GM12891 (cell line): ENCODE data around the gene POU2F3.

ENCODE experiments used
- PAX5 ChIP-seq: IDR thresholded peaks from 2 replicates; pipeline ENCODE4 v1.6.1; 2011; ENCODE audit warnings: low read length, moderate library complexity, mild to moderate bottlenecking; ENCODE audit not compliant: insufficient read depth, severe bottlenecking
- POLR2A ChIP-seq: IDR thresholded peaks from 2 replicates; pipeline ENCODE4 v1.6.1; 2011; ENCODE audit warnings: low read depth, low read length, control low read depth
- POLR2AphosphoS5 ChIP-seq: IDR thresholded peaks from 2 replicates; pipeline ENCODE4 v1.6.1; 2011; ENCODE audit warnings: low read depth, low read length, control low read depth
- TAF1 ChIP-seq: IDR thresholded peaks from 2 replicates; pipeline ENCODE4 v1.6.1; 2011; ENCODE audit warnings: low read depth, low read length, control low read depth

GRCh38 chr11:120303004-120303637, 63.2 kb downstream of the POU2F3 start:
- TF ChIP-seq TAF1 (no peak), POLR2AphosphoS5 (no peak), POLR2A (no peak), PAX5 (no peak)
